GM21576 (cell line): ENCODE results near the gene DAPK3.
"Not testable (repeated sequence)": the region's sequence is repeated elsewhere in the genome, so short reads cannot be mapped to it uniquely, and the experiment has no call there.

Experiments used
- ATAC-seq: cut with Tn5 transposase; IDR thresholded peaks from one replicate; pipeline ENCODE4 v1.9.1; 2021; ENCODE audit warnings: mild to moderate bottlenecking, moderate library complexity; ENCODE audit not compliant: unreplicated experiment

The DAPK3 gene

GRCh38 chr19:3979289-3979673 lies 8.4 kb upstream of the DAPK3 start:
- no peak for ATAC-seq

- no peak for ATAC-seq
Observed at GRCh38 chr19:3978145-3978544, 7.2 kb upstream of the DAPK3 start.

GRCh38 chr19:3977242-3978143 lies 6.6 kb upstream of the DAPK3 start:
- ATAC-seq = no peak

GRCh38 chr19:3976495-3977241 lies 5.8 kb upstream of the DAPK3 start:
- no peak for ATAC-seq

GRCh38 chr19:3975637-3976087 lies 4.8 kb upstream of the DAPK3 start:
- ATAC-seq = no peak

GRCh38 chr19:3975144-3975543 lies 4.2 kb upstream of the DAPK3 start:
- ATAC-seq = no peak

GRCh38 chr19:3970313-3970807 lies 539 bp downstream of the DAPK3 start:
- ATAC-seq = peak; percentile 6

GRCh38 chr19:3969435-3970312 lies 1.2 kb downstream of the DAPK3 start:
- ATAC-seq = no peak

- ATAC-seq = no peak
Observed at GRCh38 chr19:3968556-3969434, 2.1 kb downstream of the DAPK3 start.

- ATAC-seq = not testable (repeated sequence)
Observed at GRCh38 chr19:3967983-3968382, 2.9 kb downstream of the DAPK3 start.

- ATAC-seq = no peak
Observed at GRCh38 chr19:3966051-3967017, 4.6 kb downstream of the DAPK3 start.

GRCh38 chr19:3964256-3965194 lies 6.4 kb downstream of the DAPK3 start:
- ATAC-seq = no peak

GRCh38 chr19:3963458-3964255 lies 7.2 kb downstream of the DAPK3 start:
- ATAC-seq = no peak

GRCh38 chr19:3961007-3961406 lies 9.9 kb downstream of the DAPK3 start:
- no peak for ATAC-seq

GRCh38 chr19:3959766-3960131 lies 11.2 kb downstream of the DAPK3 start:
- ATAC-seq = no peak

- ATAC-seq = no peak
Observed at GRCh38 chr19:3958836-3959765, 11.8 kb downstream of the DAPK3 start.
